Thoracic aorta (tissue), 2 donors: ENCODE data around the gene TIMMDC1. TPM values are rescaled to one million over a fixed set of nuclear protein-coding genes. Genes with fewer than 3 reads are reported as not detected.

Source experiments
- ATAC-seq: fragments of 150-250 bp; one replicate; pipeline ENCODE4 v1.8.0; 2017; ENCODE audit warnings: low read depth; ENCODE audit not compliant: insufficient number of reproducible peaks, low FRiP score
- DNase-seq: peaks from one replicate; pipeline ENCODE4 v3.0.0-alpha.2; 2020; ENCODE audit warnings: low spot score
- H3K27ac ChIP-seq, 2 donors: fragments of 200-600 bp; sonication (generic); 1 replicate in 1 of 2; 2 replicates in 1 of 2; pipeline ENCODE4 v1.5.1; 2016; ENCODE audit warnings: mild to moderate bottlenecking in 2 of 2, moderate library complexity in 2 of 2
- H3K27me3 ChIP-seq: fragments of 200-600 bp; sonication (generic); replicated peaks from 2 replicates; pipeline ENCODE4 v1.6.0; 2016; ENCODE audit warnings: mild to moderate bottlenecking; ENCODE audit not compliant: insufficient read depth
- H3K36me3 ChIP-seq: fragments of 200-600 bp; sonication (generic); one replicate; pipeline ENCODE4 v1.5.1; 2016
- H3K4me1 ChIP-seq, 2 donors: fragments of 200-600 bp; sonication (generic); 1 replicate in 1 of 2; 2 replicates in 1 of 2; pipeline versions ENCODE4 v1.5.1 to v1.6.0; 2016; ENCODE audit warnings: low read depth in 2 of 2, mild to moderate bottlenecking in 1 of 2; ENCODE audit not compliant: control insufficient read depth in 1 of 2
- H3K4me3 ChIP-seq: fragments of 200-600 bp; sonication (generic); 2 replicates; pipeline ENCODE4 v1.5.1; 2016; ENCODE audit warnings: mild to moderate bottlenecking
- H3K9me3 ChIP-seq: fragments of 200-600 bp; sonication (generic); 2 replicates; pipeline ENCODE4 v1.5.1; 2016
- total RNA-seq, 2 donors: library from RNA; depleted of rRNA; stranded (reverse); fragments of >200 nt; gene quantifications; one replicate each; pipeline versions ENCODE4 v1.1.0 to v1.2.3, GENCODE V29; 2016
- TF ChIP-seq, protein P1 (sequence below): fragments of 200-600 bp; sonication (generic); IDR thresholded peaks from one replicate; pipeline ENCODE4 v1.5.1; 2019; ENCODE audit warnings: antibody characterized with exemption

The TIMMDC1 gene
- total RNA-seq, 2 donors from 2014 or later: 28.8 to 49.1 TPM

DNA sequence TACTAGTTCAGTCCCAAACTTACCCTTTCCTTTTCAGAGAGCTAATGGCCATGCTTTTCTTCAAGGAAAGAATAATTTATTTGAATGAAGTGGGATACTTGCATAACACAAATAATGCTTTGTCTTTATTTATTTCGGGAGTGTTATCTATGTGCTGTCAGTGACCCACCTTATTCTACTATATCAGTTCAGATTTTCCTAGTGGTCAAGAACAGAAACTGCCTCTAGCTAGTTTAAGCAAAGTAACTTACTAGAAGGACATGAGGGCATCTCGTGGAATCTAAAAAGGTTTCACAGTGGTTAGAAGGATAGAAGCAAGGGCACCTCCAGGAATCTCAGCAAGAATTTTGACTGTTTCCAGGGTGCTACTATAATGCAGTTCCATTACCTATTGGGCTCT, 3.8 kb upstream of the TIMMDC1 start:
- no peak for DNase-seq
- no peaks in the 10 kb centered on the region for H3K36me3 ChIP-seq
- H3K9me3 ChIP-seq: no peaks in the 10 kb centered on the region
- H3K27me3 ChIP-seq: no peaks in the 10 kb centered on the region
- no peak for ATAC-seq
- TF ChIP-seq, protein P1, sequence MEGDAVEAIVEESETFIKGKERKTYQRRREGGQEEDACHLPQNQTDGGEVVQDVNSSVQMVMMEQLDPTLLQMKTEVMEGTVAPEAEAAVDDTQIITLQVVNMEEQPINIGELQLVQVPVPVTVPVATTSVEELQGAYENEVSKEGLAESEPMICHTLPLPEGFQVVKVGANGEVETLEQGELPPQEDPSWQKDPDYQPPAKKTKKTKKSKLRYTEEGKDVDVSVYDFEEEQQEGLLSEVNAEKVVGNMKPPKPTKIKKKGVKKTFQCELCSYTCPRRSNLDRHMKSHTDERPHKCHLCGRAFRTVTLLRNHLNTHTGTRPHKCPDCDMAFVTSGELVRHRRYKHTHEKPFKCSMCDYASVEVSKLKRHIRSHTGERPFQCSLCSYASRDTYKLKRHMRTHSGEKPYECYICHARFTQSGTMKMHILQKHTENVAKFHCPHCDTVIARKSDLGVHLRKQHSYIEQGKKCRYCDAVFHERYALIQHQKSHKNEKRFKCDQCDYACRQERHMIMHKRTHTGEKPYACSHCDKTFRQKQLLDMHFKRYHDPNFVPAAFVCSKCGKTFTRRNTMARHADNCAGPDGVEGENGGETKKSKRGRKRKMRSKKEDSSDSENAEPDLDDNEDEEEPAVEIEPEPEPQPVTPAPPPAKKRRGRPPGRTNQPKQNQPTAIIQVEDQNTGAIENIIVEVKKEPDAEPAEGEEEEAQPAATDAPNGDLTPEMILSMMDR: no peak
- no peak overlapping the region for H3K27ac ChIP-seq
- no peak overlapping the region for H3K4me3 ChIP-seq
- peaks cover 0 to 15% of the 10 kb centered on the region in 2 donors for H3K4me1 ChIP-seq

DNA sequence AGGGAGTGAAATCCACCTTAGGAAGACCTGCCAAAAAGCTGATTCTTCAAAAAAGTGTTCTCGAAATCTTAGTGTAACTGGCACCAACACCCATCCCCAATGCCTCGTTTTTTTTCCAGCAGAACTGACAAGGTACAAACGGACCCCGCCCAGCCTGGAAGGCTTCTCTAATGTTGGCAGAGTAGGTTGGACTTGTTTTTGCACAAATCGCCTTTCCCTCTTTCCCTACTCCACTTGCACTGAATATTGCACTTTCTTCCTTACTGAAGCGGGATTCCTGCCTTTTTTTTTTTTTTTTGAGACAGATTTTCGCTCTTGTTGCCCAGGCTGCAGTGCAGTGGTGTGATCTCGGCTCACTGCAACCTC, 544 bp upstream of the TIMMDC1 start:
- TF ChIP-seq, protein P1: no peak
- DNase-seq: no peak

DNA sequence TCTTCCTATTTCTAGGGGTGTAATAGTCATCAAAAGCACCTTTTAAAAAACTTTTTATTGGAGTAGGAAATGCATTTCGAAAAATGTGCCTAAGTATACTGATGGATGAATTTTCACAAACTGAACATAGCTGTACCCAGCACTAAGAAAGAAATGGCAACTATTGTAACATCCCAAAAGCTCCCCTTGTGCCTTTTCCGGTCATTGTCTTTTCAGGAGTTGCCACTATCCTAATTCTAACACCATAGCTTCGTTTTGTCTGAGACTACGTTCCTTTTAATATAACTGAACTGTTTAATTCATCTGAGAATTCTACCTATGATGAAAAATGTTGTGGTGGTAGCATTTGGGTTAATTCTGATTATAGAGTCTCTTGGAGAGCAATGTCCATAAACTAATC, 1.9 kb downstream of the TIMMDC1 start:
- Histone ChIP-seq H3K27ac (no peak overlapping the region), H3K27me3 (no peaks in the 10 kb centered on the region), H3K9me3 (no peaks in the 10 kb centered on the region), H3K4me3 (peak overlapping the region; percentile 19), H3K36me3 (peaks cover 4% of the 10 kb centered on the region), H3K4me1 (peaks cover 11 to 30% of the 10 kb centered on the region in 2 donors)
- TF ChIP-seq, protein P1: no peak
- ATAC-seq (no peak), DNase-seq (no peak)

More for the DNA sequence above, 544 bp upstream of the TIMMDC1 start:
- Histone ChIP-seq H3K36me3 (no peaks in the 10 kb centered on the region), H3K4me3 (peak overlapping the region; percentile 98), H3K4me1 (peaks cover 11 to 30% of the 10 kb centered on the region in 2 donors), H3K27ac (peak overlapping the region; percentile 92 to 94), H3K27me3 (no peaks in the 10 kb centered on the region), H3K9me3 (no peaks in the 10 kb centered on the region)
- peak; percentile 29 for ATAC-seq

DNA sequence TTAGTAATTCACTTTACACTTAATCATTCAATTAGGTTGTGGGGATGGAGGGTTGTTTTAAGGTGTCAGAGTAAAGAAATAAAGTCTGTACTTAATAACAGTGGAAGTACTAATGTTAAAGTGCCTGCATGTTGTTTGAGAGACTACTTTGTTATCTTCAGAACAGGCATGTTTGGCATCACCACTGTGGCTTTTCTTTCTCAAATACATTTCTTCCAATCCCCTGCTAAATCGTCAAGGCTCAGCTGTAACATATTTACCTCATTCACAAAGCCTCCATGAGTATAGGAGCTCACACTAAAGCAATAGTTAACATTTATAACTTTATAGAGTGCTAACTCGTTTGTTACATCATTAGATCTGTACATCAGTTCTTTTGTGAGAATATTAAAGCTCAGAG, 2.6 kb downstream of the TIMMDC1 start:
- peaks cover 11 to 30% of the 10 kb centered on the region in 2 donors for H3K4me1 ChIP-seq
- DNase-seq (no peak), ATAC-seq (no peak)
- H3K36me3 ChIP-seq: peaks cover 4% of the 10 kb centered on the region
- TF ChIP-seq, protein P1: no peak
- no peaks in the 10 kb centered on the region for H3K27me3 ChIP-seq
- peak overlapping the region; percentile 19 for H3K4me3 ChIP-seq
- H3K27ac ChIP-seq: no peak overlapping the region
- no peaks in the 10 kb centered on the region for H3K9me3 ChIP-seq

DNA sequence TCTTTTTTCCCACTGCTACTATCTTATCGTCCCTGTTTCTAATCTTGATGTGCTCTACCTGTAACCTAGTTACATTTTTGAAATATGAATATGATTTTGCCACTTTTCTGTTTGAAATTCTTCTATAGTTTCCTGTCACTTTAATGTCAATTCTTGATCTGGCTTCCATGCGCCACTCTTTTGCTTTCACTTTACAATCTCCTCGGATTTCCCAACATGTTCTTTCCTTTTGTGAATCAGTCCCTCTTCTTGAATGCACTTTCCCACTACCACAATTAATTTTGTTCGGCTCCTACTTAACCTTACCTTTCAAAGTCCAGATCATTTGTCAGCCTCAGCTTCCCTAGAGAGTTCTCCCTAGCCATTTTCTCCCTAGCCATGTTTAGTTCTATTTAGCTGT, 8.3 kb downstream of the TIMMDC1 start:
- Histone ChIP-seq H3K27ac (no peak overlapping the region), H3K27me3 (no peaks in the 10 kb centered on the region), H3K36me3 (peaks cover 16% of the 10 kb centered on the region), H3K9me3 (no peaks in the 10 kb centered on the region), H3K4me3 (no peak overlapping the region), H3K4me1 (no peaks in the 10 kb centered on the region)
- ATAC-seq: no peak
- DNase-seq: no peak
- TF ChIP-seq, protein P1: no peak
